ENCODE measurements around the gene ZG16.

DNA sequence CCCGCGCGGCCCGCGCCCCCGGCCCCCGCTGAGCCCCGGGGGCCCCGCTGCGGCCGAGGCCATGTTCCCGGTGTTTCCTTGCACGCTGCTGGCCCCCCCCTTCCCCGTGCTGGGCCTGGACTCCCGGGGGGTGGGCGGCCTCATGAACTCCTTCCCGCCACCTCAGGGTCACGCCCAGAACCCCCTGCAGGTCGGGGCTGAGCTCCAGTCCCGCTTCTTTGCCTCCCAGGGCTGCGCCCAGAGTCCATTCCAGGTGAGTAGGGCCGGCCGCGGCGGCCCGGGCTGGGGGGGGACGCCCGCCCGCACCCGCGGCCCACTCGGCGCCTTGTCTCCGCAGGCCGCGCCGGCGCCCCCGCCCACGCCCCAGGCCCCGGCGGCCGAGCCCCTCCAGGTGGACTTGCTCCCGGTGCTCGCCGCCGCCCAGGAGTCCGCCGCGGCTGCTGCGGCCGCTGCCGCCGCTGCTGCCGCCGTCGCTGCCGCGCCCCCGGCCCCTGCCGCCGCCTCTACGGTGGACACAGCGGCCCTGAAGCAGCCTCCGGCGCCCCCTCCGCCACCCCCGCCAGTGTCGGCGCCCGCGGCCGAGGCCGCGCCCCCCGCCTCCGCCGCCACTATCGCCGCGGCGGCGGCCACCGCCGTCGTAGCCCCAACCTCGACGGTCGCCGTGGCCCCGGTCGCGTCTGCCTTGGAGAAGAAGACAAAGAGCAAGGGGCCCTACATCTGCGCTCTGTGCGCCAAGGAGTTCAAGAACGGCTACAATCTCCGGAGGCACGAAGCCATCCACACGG, 28.8 kb downstream of the ZG16 start:
- TF ChIP-seq CTCF (IDR thresholded peaks at IDR 0.05; ENCODE audit: borderline replicate concordance, extremely low read depth, low read length, poor library complexity, severe bottlenecking) (no peak), EZH2 (IDR thresholded peaks at IDR 0.05; ENCODE audit: borderline replicate concordance, low read depth, low read length, severe bottlenecking) (no peak)

All from DND-41 (cell line).